Retinal pigment epithelial cell (primary cell): ENCODE results near the gene SOX30.

Experiments
- DNase-seq: peaks from one replicate; pipeline ENCODE4 v3.0.0-alpha.2; 2010; ENCODE audit warnings: low read depth
- H3K4me3 ChIP-seq: 2 replicates; pipeline ENCODE4 v1.5.1; 2011; ENCODE audit warnings: mild to moderate bottlenecking, low read length, control low read depth, moderate library complexity
- TF ChIP-seq, protein P1 (sequence below): conservative IDR thresholded peaks from 2 replicates; pipeline ENCODE4 v1.5.1; 2011; ENCODE audit warnings: low read depth, low read length, control low read depth, inconsistent platforms

SOX30 gene

DNA sequence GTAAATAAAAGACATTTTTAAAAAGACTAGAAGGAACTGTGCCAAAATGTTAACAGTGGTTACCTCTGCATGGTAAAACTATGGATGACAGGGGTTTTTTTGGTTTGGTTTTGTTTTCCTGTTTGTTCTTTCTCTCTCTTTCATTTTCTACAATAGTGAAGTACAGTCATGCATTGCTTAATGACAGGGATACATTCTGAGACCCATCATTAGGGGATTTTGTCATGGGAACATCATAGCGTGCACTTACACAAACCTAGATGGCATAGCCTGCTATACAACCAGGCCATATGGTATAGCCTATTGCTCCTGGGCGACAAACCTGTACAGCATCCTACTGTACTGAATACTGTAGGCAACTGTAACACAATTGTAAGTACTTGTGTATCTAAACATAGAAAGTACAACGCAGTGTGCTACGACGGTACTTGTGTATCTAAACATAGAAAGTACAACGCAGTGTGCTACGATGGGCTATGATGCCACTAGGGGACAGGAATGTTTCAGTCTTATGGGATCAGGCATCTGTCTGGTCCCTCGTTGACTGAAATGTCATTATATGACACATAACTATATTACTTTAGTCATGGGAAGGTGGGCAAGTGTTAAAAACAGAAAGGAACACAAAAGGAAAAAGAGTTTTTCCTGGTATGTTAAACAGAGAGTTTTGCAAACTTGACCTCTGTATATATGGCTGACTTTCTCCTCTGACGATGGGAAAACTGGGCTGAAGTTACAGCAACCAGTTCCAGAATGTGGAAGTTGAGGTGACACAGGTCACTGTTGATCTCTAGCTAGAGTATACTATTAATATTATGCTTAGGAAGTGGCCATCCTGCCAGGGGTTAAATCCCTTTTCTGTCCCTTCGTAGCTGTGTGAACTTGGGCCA is 69.3 kb downstream of the SOX30 start:
- DNase-seq: no peak
- TF ChIP-seq, protein P1, sequence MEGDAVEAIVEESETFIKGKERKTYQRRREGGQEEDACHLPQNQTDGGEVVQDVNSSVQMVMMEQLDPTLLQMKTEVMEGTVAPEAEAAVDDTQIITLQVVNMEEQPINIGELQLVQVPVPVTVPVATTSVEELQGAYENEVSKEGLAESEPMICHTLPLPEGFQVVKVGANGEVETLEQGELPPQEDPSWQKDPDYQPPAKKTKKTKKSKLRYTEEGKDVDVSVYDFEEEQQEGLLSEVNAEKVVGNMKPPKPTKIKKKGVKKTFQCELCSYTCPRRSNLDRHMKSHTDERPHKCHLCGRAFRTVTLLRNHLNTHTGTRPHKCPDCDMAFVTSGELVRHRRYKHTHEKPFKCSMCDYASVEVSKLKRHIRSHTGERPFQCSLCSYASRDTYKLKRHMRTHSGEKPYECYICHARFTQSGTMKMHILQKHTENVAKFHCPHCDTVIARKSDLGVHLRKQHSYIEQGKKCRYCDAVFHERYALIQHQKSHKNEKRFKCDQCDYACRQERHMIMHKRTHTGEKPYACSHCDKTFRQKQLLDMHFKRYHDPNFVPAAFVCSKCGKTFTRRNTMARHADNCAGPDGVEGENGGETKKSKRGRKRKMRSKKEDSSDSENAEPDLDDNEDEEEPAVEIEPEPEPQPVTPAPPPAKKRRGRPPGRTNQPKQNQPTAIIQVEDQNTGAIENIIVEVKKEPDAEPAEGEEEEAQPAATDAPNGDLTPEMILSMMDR: no peak
- no peak overlapping the region for H3K4me3 ChIP-seq

DNA sequence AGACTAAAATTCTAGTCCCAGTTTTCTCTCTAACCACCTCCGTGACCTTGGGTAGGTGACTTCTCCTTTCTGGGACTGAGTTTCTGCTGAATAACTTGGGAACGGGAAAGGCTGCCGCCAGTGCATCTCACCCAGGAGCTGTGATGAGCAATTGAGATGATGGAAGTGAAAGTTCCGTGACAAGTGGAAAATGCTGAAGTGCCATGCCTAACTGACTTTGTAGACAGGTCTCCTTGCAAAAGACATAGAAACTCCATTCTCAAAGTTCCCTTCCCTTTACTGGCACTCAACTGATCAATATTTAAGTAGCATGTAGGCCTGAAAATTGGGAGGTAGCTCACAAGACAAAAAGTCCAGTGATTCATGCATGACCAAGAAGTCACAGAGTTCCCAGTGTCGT is 70.3 kb downstream of the SOX30 start:
- no peak overlapping the region for H3K4me3 ChIP-seq
- TF ChIP-seq, protein P1: no peak
- DNase-seq: no peak

DNA sequence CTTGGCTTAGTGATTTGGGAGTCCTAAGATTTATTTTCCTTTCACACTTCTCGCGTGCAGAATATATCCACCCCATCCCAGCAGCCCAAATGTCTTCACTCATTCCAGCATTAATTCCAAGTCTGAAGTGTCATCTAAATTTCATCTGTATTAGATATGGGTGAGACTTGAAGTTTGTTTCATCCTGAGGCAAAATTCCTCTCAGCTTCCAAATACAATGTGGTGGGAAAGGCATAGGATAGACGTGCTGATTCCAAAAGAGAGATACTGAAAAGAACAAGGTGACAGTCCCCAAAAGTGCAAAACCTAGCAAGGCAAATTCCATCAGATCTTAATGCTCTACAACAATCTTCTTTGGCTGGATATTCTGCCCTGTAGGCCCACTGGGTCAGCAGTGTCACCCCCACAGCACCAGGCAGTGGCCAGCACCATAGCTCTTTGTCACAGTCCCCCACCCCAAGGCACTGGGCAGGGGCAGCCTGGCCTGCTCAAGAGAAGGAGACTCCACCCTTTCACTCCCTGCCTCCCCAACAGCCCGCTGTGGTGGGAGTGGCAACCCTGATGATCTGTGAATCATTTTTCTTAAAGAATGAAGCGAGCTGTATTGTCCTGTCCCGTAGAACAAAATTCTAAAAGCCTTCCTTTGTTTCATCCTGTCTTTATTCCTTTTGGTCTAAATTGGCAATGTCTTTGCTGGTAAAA is 74.0 kb downstream of the SOX30 start:
- H3K4me3 ChIP-seq: no peak overlapping the region

DNA sequence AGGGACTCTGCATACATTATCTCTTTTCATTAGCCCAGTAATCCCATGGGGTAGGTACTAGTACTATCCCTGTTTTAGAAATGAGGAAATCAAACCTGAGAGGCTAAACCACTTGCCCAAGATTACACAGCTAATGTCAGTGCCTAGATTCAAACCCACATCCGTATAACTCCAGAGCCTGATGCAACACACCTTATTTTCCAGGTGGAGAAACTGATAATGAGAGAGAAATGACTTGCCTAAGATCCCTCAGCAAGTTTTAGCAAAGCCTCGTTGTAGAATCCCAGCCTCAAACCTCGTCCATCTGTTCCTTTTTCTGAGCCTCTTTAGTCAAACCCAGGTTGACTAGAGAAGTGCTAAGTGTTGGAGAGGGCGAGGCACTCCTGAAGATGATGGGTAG is 75.6 kb downstream of the SOX30 start:
- DNase-seq: no peak
- TF ChIP-seq, protein P1: no peak

More for the DNA sequence above, 74.0 kb downstream of the SOX30 start:
- TF ChIP-seq, protein P1: no peak
- DNase-seq: no peak

More for the DNA sequence above, 75.6 kb downstream of the SOX30 start:
- no peak overlapping the region for H3K4me3 ChIP-seq
